GM12878 (cell line): ENCODE results near the gene PPM1E. TPM values are rescaled to one million over a fixed set of nuclear protein-coding genes. Genes with fewer than 3 reads are reported as not detected.
"Not testable (repeated sequence)": the region's sequence is repeated elsewhere in the genome, so short reads cannot be mapped to it uniquely, and the experiment has no call there.

Source experiments
- ATAC-seq: fragments of 200-7000 bp; cut with Tn5 transposase; 3 replicates; pipeline ENCODE4 v1.9.1; 2020; ENCODE audit warnings: mild to moderate bottlenecking, moderate library complexity
- BruUV-seq: library from RNA; stranded (reverse); fragments of 400-500 nt; replicated peaks from 2 replicates; lab custom pipeline; 2021; lab: Mats Ljungman, UMichigan
- CTCF ChIA-PET: fragments of 300-600 bp; sonication (Branson Sonifier 250); formaldehyde crosslinking; extraction: SDS; loops from one replicate; lab custom pipeline; 2021; ENCODE audit warnings: inconsistent platforms; lab: Yijun Ruan, JAX
- POLR2A ChIA-PET: fragments of 350-600 bp; formaldehyde crosslinking; extraction: SDS; loops from one replicate; lab custom pipeline; 2021; ENCODE audit warnings: inconsistent platforms; lab: Charles Lee
- RAD21 ChIA-PET: fragments of 300-600 bp; sonication (Branson Sonifier 250); formaldehyde crosslinking; loops from one replicate; lab custom pipeline; 2023; ENCODE audit warnings: antibody characterized with exemption; ENCODE audit not compliant: unreplicated experiment; lab: Charles Lee
- SMC1A ChIA-PET: fragments of 300-600 bp; sonication (Branson Sonifier 250); formaldehyde crosslinking; loops from one replicate; lab custom pipeline; 2023; ENCODE audit not compliant: unreplicated experiment, uncharacterized antibody; lab: Charles Lee
- DNase-seq: peaks from one replicate; pipeline ENCODE4 v3.0.0-alpha.2; 2011; ENCODE audit warnings: low read depth, low spot score
- FAIRE-seq: peaks from 3 replicates; lab custom pipeline; 2011; peaks lifted over from hg19 to GRCh38; lab: Jason Lieb, UNC
- H2AFZ ChIP-seq: 2 replicates; pipeline ENCODE4 v1.6.0; 2011; ENCODE audit warnings: low read depth, low read length, control low read depth; ENCODE audit not compliant: control insufficient read depth
- H3K27ac ChIP-seq: 2 replicates; pipeline ENCODE4 v1.5.1; 2011; ENCODE audit warnings: control low read depth; ENCODE audit not compliant: control insufficient read depth, insufficient read depth
- H3K27me3 ChIP-seq, 2 experiments: replicated peaks in 1 of 2; 2 replicates each; pipeline versions ENCODE4 v1.6.0 to v1.6.1; 2011; ENCODE audit warnings: low read length in 1 of 2; ENCODE audit not compliant: control insufficient read depth in 2 of 2, insufficient read depth in 2 of 2
- H3K36me3 ChIP-seq, 2 experiments: 2 replicates each; pipeline ENCODE4 v1.5.1; 2011; ENCODE audit warnings: low read length in 1 of 2; ENCODE audit not compliant: control insufficient read depth in 2 of 2, insufficient read depth in 2 of 2
- H3K4me1 ChIP-seq: 2 replicates; pipeline ENCODE4 v1.6.1; 2011; ENCODE audit warnings: mild to moderate bottlenecking, low read length, moderate library complexity, mixed read lengths; ENCODE audit not compliant: control insufficient read depth, insufficient read depth
- H3K4me2 ChIP-seq: 2 replicates; pipeline ENCODE4 v1.6.0; 2011; ENCODE audit warnings: control low read depth; ENCODE audit not compliant: control insufficient read depth, insufficient read depth
- H3K4me3 ChIP-seq: fragments of 200-600 bp; sonication (generic); 2 replicates; pipeline ENCODE4 v1.5.1; 2016
- H3K79me2 ChIP-seq: 2 replicates; pipeline ENCODE4 v1.6.0; 2011; ENCODE audit warnings: low read length; ENCODE audit not compliant: control insufficient read depth, insufficient read depth
- H3K9ac ChIP-seq: 2 replicates; pipeline ENCODE4 v1.8.0; 2011; ENCODE audit warnings: low read length, control low read depth, mixed read lengths; ENCODE audit not compliant: control insufficient read depth, insufficient read depth
- H3K9me3 ChIP-seq: replicated peaks from 3 replicates; pipeline ENCODE4 v1.5.1; 2011; ENCODE audit warnings: mild to moderate bottlenecking, low read length; ENCODE audit not compliant: control insufficient read depth, insufficient read depth
- H4K20me1 ChIP-seq: 2 replicates; pipeline ENCODE4 v1.6.0; 2011; ENCODE audit not compliant: control insufficient read depth, insufficient read depth
- KAT2A ChIP-seq: conservative IDR thresholded peaks from 2 replicates; pipeline ENCODE4 v1.6.1; 2011; ENCODE audit warnings: low read depth, low read length; ENCODE audit not compliant: control insufficient read depth
- SMAD1 ChIP-seq: fragments of 450-650 bp; IDR thresholded peaks from 2 replicates; pipeline ENCODE4 v1.6.1; 2018; ENCODE audit warnings: mild to moderate bottlenecking, low read depth; ENCODE audit not compliant: partially characterized antibody
- WGBS: methylation state at CpG from one replicate; pipeline ENCODE4 v1.1.6; 2016; ENCODE audit warnings: low lambda C conversion rate; ENCODE audit not compliant: insufficient replicate concordance, insufficient coverage; ENCODE audit errors: missing lambda C conversion rate; 5-methylcytosine and 5-hydroxymethylcytosine counted together
- in situ Hi-C: fragments of 300-500 bp; cut with MboI; formaldehyde crosslinking; loops from 9 replicates; pipeline ENCODE4 v1.14.3; 2018; ENCODE audit warnings: mixed read lengths
- intact Hi-C: fragments of 100-400 bp; cut with micrococcal nuclease; formaldehyde crosslinking; loops from one replicate; pipeline ENCODE4 v1.14.2; 2022; ENCODE audit not compliant: unreplicated experiment
- polyA plus RNA-seq, 11 experiments: library from polyadenylated mRNA; depleted of rRNA in 4 of 11; unstranded in 6 of 11; stranded (reverse) in 5 of 11; fragments of >200 nt; fragmentation: Nextera tagmentation in 4 of 11; fragmentation: Illumina TruSeq in 1 of 11; extraction: Ambion mirVana in 4 of 11; extraction: Trizol in 1 of 11; gene quantifications; 1 replicate in 1 of 11; 2 replicates in 10 of 11; pipeline versions ENCODE4 v1.2.1 to v1.2.3, GENCODE V29; 2011 to 2016; ENCODE audit warnings: inconsistent platforms in 2 of 11, missing spikeins in 2 of 11, low read depth in 1 of 11
- total RNA-seq, 4 experiments: library from RNA; depleted of rRNA in 3 of 4; stranded (reverse); fragments of >200 nt in 3 of 4; fragmentation: Illumina TruSeq in 1 of 4; extraction: Trizol in 1 of 4; gene quantifications; 2 replicates each; pipeline versions ENCODE4 v1.2.1 to v1.2.3, GENCODE V29; 2013 to 2021

The PPM1E gene
- total and polyA plus RNA-seq, 10 of the 15 experiments (the other 5 are each of a cell fraction or from before 2014, with no cell fraction given), result 0.07 to 0.28 (median 0.16) TPM

GRCh38 chr17:58789831-58790230, 34.2 kb downstream of the PPM1E start:
- H3K27me3 ChIP-seq, result no peaks in the 10 kb centered on the region; a peak in 1 of 4 replicates
- WGBS, result 0% methylated on average over 1 of the region's 1 CpG

GRCh38 chr17:58794508-58794907, 38.9 kb downstream of the PPM1E start:
- 50% methylated on average over 2 of the region's 2 CpGs for WGBS
- ATAC-seq, H3K9me3 ChIP-seq, H3K9ac ChIP-seq, CTCF ChIA-PET, intact Hi-C loops, H2AFZ ChIP-seq, POLR2A ChIA-PET, H3K4me2 ChIP-seq, BruUV-seq, H3K4me1 ChIP-seq, H3K79me2 ChIP-seq, H3K36me3 ChIP-seq, in situ Hi-C loops, SMC1A ChIA-PET, H3K27ac ChIP-seq, H4K20me1 ChIP-seq, DNase-seq, FAIRE-seq, H3K27me3 ChIP-seq, RAD21 ChIA-PET, H3K4me3 ChIP-seq: not testable (repeated sequence)

More at GRCh38 chr17:58789831-58790230, 34.2 kb downstream of the PPM1E start:
- ChIA-PET POLR2A (interaction anchor here (0.5 kb wide), 1 partner anchor 214 kb away, joined by 5 read pairs; no protein-coding TSS in a partner anchor), CTCF (no interaction called here), SMC1A (interaction anchor here (1.0 kb wide), 1 partner anchor 211 kb away, joined by 3 read pairs; no protein-coding TSS in a partner anchor), RAD21 (no interaction called here)
- Histone ChIP-seq H3K4me1 (no peaks in the 10 kb centered on the region), H3K36me3 (no peaks in the 10 kb centered on the region), H3K4me3 (no peak overlapping the region), H3K9me3 (no peaks in the 10 kb centered on the region), H4K20me1 (no peaks in the 10 kb centered on the region), H2AFZ (no peak overlapping the region), H3K79me2 (no peaks in the 10 kb centered on the region), H3K4me2 (no peak overlapping the region), H3K9ac (no peak overlapping the region), H3K27ac (no peak overlapping the region)
- no peak for FAIRE-seq
- TF ChIP-seq KAT2A, result no peak
- no peak for TF ChIP-seq SMAD1
- in situ Hi-C loops (no loop called here), intact Hi-C loops (no loop called here)
- no peak for ATAC-seq
- BruUV-seq, result no TSS peak
- DNase-seq, result no peak
